Liver (tissue), 9 donors: ENCODE results near the gene ATM. TPM values are rescaled to one million over a fixed set of nuclear protein-coding genes. Genes with fewer than 3 reads are reported as not detected.

Experiments used
- DNase-seq: peaks from one replicate; pipeline ENCODE4 v3.0.0-alpha.2; 2017; ENCODE audit warnings: low spot score
- H3K27ac ChIP-seq, 2 donors: one replicate each; pipeline ENCODE4 v1.7.0; 2013; ENCODE audit warnings: inconsistent platforms in 2 of 2, low read length in 2 of 2, control low read depth in 1 of 2, low read depth in 1 of 2, mild to moderate bottlenecking in 1 of 2
- H3K27me3 ChIP-seq, 4 donors: one replicate each; pipeline versions ENCODE4 v1.6.1 to v1.7.0; 2013; ENCODE audit warnings: low read length in 3 of 4, inconsistent platforms in 1 of 4, mild to moderate bottlenecking in 1 of 4, moderate library complexity in 1 of 4; ENCODE audit not compliant: control insufficient read depth in 4 of 4, insufficient read depth in 4 of 4
- H3K36me3 ChIP-seq, 4 donors: one replicate each; pipeline versions ENCODE4 v1.6.1 to v1.7.0; 2013; ENCODE audit warnings: low read length in 3 of 4, mild to moderate bottlenecking in 3 of 4, low read depth in 1 of 4, moderate library complexity in 1 of 4; ENCODE audit not compliant: control insufficient read depth in 4 of 4, insufficient read depth in 3 of 4
- H3K4me1 ChIP-seq, 4 donors: one replicate each; pipeline versions ENCODE4 v1.6.1 to v1.7.0; 2013; ENCODE audit warnings: low read length in 3 of 4, mild to moderate bottlenecking in 3 of 4, moderate library complexity in 1 of 4; ENCODE audit not compliant: control insufficient read depth in 4 of 4, insufficient read depth in 4 of 4
- H3K4me3 ChIP-seq, 3 donors: one replicate each; pipeline versions ENCODE4 v1.6.1 to v1.7.0; 2013; ENCODE audit warnings: low read length in 3 of 3, control low read depth in 1 of 3, low read depth in 1 of 3, mild to moderate bottlenecking in 1 of 3
- H3K9ac ChIP-seq, 2 donors: one replicate each; pipeline ENCODE4 v1.7.0; 2013; ENCODE audit warnings: low read length in 2 of 2, mild to moderate bottlenecking in 2 of 2, moderate library complexity in 2 of 2, control low read depth in 1 of 2, low read depth in 1 of 2
- H3K9me3 ChIP-seq, 4 donors: one replicate each; pipeline versions ENCODE4 v1.6.1 to v1.7.0; 2013; ENCODE audit warnings: low read length in 3 of 4; ENCODE audit not compliant: control insufficient read depth in 4 of 4
- HNF4A ChIP-seq, 2 donors: conservative IDR thresholded peaks; 2 replicates each; pipeline ENCODE4 v1.6.1; 2016; ENCODE audit warnings: antibody characterized with exemption in 2 of 2, mild to moderate bottlenecking in 2 of 2
- HNF4G ChIP-seq: IDR thresholded peaks from 2 replicates; pipeline ENCODE4 v1.6.1; 2016; ENCODE audit warnings: antibody characterized with exemption
- JUND ChIP-seq, 2 donors: IDR thresholded peaks; 2 replicates each; pipeline ENCODE4 v1.6.1; 2016; ENCODE audit warnings: antibody characterized with exemption in 2 of 2
- RXRA ChIP-seq, 2 donors: IDR thresholded peaks; 2 replicates each; pipeline ENCODE4 v1.6.1; 2017 to 2018; ENCODE audit warnings: antibody characterized with exemption in 2 of 2, mild to moderate bottlenecking in 1 of 2
- TAF1 ChIP-seq: conservative IDR thresholded peaks from 2 replicates; pipeline ENCODE4 v1.6.1; 2016; ENCODE audit warnings: antibody characterized with exemption, mild to moderate bottlenecking
- YY1 ChIP-seq: IDR thresholded peaks from 2 replicates; pipeline ENCODE4 v1.6.1; 2016; ENCODE audit warnings: antibody characterized with exemption, mild to moderate bottlenecking
- WGBS: extraction: QIAGEN DNeasy Blood & Tissue Kit; methylation state at CpG from one replicate; pipeline ENCODE4 v1.1.7; 2013; 5-methylcytosine and 5-hydroxymethylcytosine counted together
- polyA plus RNA-seq, 2 donors: library from polyadenylated mRNA; stranded (reverse) in 1 of 2; unstranded in 1 of 2; fragments of 200-250 nt in 1 of 2; fragments of >200 nt in 1 of 2; fragmentation: Nextera tagmentation in 1 of 2; extraction: Ambion mirVana in 1 of 2; gene quantifications; one replicate each; pipeline versions ENCODE4 v1.2.1 to v1.2.3, GENCODE V29; 2013 to 2015
- total RNA-seq, 2 donors: library from RNA; depleted of rRNA; stranded (reverse); fragments of >200 nt; gene quantifications; one replicate each; pipeline ENCODE4 v1.2.3, GENCODE V29; 2014
- TF ChIP-seq, protein P1 (sequence below): IDR thresholded peaks from 2 replicates; pipeline ENCODE4 v1.6.1; 2016; ENCODE audit warnings: antibody characterized with exemption
- TF ChIP-seq, protein P2 (sequence below): fragments of 150-350 bp; IDR thresholded peaks from 2 replicates; pipeline ENCODE4 v1.5.1; 2017; ENCODE audit warnings: improper control_type of control experiment, low read depth, low read length; ENCODE audit not compliant: missing input control
- TF ChIP-seq, protein P3 (sequence below): IDR thresholded peaks from 2 replicates; pipeline ENCODE4 v1.6.1; 2016; ENCODE audit warnings: antibody characterized with exemption, mild to moderate bottlenecking
- TF ChIP-seq, protein P4 (sequence below): IDR thresholded peaks from 2 replicates; pipeline ENCODE4 v1.6.1; 2016; ENCODE audit warnings: antibody characterized with exemption
- TF ChIP-seq, protein P5 (sequence below): IDR thresholded peaks from 2 replicates; pipeline ENCODE4 v1.6.1; 2016; ENCODE audit warnings: antibody characterized with exemption
- donor health status: healthy.
- donor health status: healthy.
- donor health status: healthy.
- donor health status: healthy.
- donor health status: healthy.

ATM gene
- total and polyA plus RNA-seq, 4 donors: 9.9 to 65.7 (median 20.9) TPM

DNA sequence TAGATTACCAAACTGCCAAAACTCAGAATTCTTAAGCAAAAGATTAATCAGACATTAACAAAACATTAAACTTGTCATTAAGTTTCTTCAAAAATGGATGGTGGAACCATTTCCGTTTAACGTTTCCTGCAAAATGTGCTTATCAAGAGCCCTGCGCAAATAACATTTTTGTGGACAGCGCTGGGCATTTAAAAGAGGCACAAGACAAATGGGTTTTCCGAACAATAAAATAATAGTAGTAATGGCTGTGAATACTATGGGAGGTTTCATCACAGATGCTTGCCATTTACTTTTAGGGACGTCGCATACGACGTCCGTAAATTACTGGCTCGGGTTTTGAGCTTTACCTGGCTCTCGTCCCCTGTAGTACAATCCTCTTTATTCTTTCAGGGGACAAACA is 1.5 kb upstream of the ATM start:
- Histone ChIP-seq H3K4me1 (peaks cover 4 to 32% (median 16%) of the 10 kb centered on the region in 4 donors), H3K27ac (peak overlapping the region; percentile 84 to 96), H3K36me3 (no peaks in the 10 kb centered on the region), H3K9ac (peak overlapping the region; percentile 93 to 97), H3K9me3 (no peaks in the 10 kb centered on the region), H3K4me3 (peak overlapping the region; percentile 67 to 100 (median 75)), H3K27me3 (no peaks in the 10 kb centered on the region)
- WGBS: 5% methylated on average over 12 of the region's 12 CpGs
- no peak for TF ChIP-seq RXRA (IDR thresholded peaks at IDR 0.05)
- TF ChIP-seq, protein P1, sequence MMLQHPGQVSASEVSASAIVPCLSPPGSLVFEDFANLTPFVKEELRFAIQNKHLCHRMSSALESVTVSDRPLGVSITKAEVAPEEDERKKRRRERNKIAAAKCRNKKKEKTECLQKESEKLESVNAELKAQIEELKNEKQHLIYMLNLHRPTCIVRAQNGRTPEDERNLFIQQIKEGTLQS: no peak
- TF ChIP-seq, protein P2, sequence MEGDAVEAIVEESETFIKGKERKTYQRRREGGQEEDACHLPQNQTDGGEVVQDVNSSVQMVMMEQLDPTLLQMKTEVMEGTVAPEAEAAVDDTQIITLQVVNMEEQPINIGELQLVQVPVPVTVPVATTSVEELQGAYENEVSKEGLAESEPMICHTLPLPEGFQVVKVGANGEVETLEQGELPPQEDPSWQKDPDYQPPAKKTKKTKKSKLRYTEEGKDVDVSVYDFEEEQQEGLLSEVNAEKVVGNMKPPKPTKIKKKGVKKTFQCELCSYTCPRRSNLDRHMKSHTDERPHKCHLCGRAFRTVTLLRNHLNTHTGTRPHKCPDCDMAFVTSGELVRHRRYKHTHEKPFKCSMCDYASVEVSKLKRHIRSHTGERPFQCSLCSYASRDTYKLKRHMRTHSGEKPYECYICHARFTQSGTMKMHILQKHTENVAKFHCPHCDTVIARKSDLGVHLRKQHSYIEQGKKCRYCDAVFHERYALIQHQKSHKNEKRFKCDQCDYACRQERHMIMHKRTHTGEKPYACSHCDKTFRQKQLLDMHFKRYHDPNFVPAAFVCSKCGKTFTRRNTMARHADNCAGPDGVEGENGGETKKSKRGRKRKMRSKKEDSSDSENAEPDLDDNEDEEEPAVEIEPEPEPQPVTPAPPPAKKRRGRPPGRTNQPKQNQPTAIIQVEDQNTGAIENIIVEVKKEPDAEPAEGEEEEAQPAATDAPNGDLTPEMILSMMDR: no peak
- TF ChIP-seq, protein P3, sequence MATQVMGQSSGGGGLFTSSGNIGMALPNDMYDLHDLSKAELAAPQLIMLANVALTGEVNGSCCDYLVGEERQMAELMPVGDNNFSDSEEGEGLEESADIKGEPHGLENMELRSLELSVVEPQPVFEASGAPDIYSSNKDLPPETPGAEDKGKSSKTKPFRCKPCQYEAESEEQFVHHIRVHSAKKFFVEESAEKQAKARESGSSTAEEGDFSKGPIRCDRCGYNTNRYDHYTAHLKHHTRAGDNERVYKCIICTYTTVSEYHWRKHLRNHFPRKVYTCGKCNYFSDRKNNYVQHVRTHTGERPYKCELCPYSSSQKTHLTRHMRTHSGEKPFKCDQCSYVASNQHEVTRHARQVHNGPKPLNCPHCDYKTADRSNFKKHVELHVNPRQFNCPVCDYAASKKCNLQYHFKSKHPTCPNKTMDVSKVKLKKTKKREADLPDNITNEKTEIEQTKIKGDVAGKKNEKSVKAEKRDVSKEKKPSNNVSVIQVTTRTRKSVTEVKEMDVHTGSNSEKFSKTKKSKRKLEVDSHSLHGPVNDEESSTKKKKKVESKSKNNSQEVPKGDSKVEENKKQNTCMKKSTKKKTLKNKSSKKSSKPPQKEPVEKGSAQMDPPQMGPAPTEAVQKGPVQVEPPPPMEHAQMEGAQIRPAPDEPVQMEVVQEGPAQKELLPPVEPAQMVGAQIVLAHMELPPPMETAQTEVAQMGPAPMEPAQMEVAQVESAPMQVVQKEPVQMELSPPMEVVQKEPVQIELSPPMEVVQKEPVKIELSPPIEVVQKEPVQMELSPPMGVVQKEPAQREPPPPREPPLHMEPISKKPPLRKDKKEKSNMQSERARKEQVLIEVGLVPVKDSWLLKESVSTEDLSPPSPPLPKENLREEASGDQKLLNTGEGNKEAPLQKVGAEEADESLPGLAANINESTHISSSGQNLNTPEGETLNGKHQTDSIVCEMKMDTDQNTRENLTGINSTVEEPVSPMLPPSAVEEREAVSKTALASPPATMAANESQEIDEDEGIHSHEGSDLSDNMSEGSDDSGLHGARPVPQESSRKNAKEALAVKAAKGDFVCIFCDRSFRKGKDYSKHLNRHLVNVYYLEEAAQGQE: peak; percentile 21
- DNase-seq: no peak

DNA sequence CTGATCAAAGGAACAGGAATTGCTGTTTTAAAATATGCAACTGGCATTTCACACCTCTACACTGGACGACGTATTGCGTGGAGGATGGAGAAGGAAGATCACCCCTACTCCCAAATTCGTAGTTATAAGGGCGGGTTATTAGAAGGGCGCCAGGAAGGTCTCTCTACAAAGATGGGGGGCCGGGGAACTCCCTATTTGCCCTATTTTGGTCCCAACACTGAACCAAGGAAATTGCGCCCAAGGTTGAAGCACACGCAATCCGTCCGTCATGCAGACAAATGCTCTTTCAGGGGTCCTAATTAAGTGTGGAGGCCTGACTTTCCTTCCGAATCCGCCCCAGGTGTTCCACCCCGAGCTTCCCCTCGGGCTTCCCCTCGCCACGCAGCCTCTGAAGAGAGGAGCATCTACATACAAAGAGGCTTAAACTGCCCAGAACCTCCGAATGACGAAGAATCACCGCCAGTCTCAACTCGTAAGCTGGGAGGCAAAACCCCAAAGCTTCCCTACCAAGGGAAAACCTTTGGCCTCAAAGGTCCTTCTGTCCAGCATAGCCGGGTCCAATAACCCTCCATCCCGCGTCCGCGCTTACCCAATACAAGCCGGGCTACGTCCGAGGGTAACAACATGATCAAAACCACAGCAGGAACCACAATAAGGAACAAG is 825 bp upstream of the ATM start:
- WGBS: under 1% methylated on average over 29 of the region's 29 CpGs
- no peak for DNase-seq
- Histone ChIP-seq H3K27ac (peak overlapping the region; percentile 84 to 96), H3K9me3 (no peaks in the 10 kb centered on the region), H3K9ac (peak overlapping the region; percentile 93 to 97), H3K4me1 (peaks cover 3 to 29% (median 15%) of the 10 kb centered on the region in 4 donors), H3K4me3 (peak overlapping the region; percentile 67 to 100 (median 75)), H3K36me3 (no peaks in the 10 kb centered on the region), H3K27me3 (no peaks in the 10 kb centered on the region)
- no peak for TF ChIP-seq JUND (IDR thresholded peaks at IDR 0.05)
- peak; percentile 19 to 66 for TF ChIP-seq HNF4A (conservative IDR thresholded peaks at IDR 0.05)
- TF ChIP-seq, protein P4, sequence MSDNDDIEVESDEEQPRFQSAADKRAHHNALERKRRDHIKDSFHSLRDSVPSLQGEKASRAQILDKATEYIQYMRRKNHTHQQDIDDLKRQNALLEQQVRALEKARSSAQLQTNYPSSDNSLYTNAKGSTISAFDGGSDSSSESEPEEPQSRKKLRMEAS: no peak
- TF ChIP-seq HNF4G: peak; percentile 44

DNA sequence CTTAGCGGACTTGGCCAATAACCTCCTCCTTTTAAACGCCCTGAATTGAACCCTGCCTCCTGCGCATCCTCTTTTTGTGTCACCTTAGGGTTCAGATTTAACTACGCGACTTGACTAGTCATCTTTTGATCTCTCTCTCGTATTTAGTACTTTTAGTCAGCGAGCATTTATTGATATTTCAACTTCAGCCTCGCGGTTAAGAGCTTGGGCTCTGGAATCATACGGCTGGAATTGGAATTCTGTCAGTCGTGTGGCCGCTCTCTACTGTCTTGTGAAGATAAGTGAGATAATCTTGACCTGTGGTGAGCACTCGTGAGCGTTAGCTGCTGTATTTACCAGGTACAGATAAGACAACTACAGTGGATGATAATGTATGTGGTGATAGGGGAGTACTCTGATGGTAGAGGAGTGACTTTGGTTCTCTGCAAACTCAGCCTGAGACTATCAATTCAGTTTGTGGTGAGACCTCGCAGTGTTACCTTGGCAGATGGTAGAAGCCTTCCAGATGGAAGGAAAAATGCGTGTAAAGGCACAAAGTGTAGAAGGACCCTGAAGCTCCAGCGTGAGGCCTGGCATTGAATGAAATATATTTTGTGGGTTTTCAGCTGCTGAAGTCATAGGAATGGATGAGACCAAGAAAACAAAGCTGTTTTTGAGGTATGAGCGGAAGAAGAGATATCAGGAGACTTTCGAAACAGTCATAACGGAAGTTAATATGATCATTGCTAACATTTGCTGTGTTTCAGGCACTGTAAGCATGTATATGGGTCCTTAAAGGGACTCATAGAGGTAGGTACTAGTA is 682 bp downstream of the ATM start:
- 10% methylated on average over 20 of the region's 20 CpGs for WGBS
- peaks cover 3 to 28% (median 14%) of the 10 kb centered on the region in 4 donors for H3K4me1 ChIP-seq
- no peaks in the 10 kb centered on the region for H3K9me3 ChIP-seq
- peak overlapping the region; percentile 49 to 98 (median 90) for H3K4me3 ChIP-seq
- H3K36me3 ChIP-seq: peaks cover 0 to 5% (median 3%) of the 10 kb centered on the region in 4 donors
- H3K9ac ChIP-seq: peak overlapping the region; percentile 72 to 97
- no peak for DNase-seq
- TF ChIP-seq HNF4A (conservative IDR thresholded peaks at IDR 0.05) (peak in 1 of 2 donors; percentile 1), JUND (IDR thresholded peaks at IDR 0.05) (no peak), TAF1 (peak; percentile 33), YY1 (no peak)
- TF ChIP-seq, protein P1: peak; percentile 15
- TF ChIP-seq, protein P5, sequence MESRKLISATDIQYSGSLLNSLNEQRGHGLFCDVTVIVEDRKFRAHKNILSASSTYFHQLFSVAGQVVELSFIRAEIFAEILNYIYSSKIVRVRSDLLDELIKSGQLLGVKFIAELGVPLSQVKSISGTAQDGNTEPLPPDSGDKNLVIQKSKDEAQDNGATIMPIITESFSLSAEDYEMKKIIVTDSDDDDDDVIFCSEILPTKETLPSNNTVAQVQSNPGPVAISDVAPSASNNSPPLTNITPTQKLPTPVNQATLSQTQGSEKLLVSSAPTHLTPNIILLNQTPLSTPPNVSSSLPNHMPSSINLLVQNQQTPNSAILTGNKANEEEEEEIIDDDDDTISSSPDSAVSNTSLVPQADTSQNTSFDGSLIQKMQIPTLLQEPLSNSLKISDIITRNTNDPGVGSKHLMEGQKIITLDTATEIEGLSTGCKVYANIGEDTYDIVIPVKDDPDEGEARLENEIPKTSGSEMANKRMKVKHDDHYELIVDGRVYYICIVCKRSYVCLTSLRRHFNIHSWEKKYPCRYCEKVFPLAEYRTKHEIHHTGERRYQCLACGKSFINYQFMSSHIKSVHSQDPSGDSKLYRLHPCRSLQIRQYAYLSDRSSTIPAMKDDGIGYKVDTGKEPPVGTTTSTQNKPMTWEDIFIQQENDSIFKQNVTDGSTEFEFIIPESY: no peak
- peak overlapping the region; percentile 90 to 95 for H3K27ac ChIP-seq
- no peaks in the 10 kb centered on the region for H3K27me3 ChIP-seq
